ENCODE results near the gene DIRAS1.
"Not testable (repeated sequence)": the region's sequence is repeated elsewhere in the genome, so short reads cannot be mapped to it uniquely, and the experiment has no call there.

DIRAS1 gene

GRCh38 chr19:2676823-2677222, 44.3 kb downstream of the DIRAS1 start:
- DNase-seq (ENCODE audit: low spot score): no peak

DNA sequence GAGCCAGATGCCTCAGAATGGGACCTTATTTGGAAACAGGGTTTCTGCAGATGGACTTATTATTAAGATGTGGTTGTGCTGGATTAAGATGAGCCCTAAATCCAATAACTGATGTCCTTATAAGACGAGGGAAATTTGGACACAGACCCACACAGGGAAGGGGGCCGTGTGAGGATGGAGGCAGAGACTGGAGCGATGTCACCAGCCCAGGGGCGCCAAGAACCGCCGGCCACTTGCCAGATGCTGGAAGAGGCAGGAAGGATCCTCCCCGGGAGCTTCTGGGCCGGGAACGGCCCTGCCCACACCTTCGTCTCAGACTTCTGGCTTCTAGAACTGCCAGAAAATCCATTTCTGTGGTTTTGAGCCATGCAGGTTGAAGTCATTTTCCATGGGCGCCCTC, 45.3 kb downstream of the DIRAS1 start:
- no peak for DNase-seq (ENCODE audit: low spot score)

- no peak for DNase-seq (ENCODE audit: low spot score)
Observed at GRCh38 chr19:2670217-2670616, 51.0 kb downstream of the DIRAS1 start.

GRCh38 chr19:2668175-2668763, 52.9 kb downstream of the DIRAS1 start:
- no peak for DNase-seq (ENCODE audit: low spot score)

GRCh38 chr19:2667349-2667748, 53.8 kb downstream of the DIRAS1 start:
- DNase-seq (ENCODE audit: low spot score): not testable (repeated sequence)

DNA sequence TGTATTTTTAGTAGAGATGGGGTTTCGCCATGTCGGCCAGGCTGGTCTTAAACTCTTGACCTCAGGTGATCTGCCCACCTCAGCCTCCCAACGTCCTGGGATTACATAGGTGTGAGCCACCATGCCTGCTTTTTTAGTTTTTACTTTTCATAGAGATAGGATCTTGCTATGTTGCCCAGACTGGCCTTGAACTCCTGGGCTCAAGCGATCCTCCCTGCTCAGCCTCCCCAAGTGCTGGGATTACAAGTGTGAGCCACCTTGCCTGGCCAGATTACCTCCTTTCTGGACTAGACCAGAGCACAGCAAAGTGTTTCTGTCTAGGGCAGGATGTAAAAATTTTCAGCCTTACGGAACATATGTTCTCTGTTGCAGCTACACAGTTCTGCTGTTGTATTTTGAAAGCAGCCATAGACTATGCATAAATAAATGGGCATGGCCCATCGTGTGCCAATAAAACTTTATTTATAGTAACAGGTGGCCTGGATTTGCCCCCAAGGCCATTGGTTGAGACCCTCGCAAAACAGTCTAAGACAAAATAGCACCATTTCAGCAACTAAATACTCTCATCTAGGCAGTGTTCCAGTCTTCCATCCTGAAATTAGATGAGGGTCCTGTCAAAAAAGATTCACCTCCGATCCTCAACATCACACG, 54.7 kb downstream of the DIRAS1 start:
- DNase-seq (ENCODE audit: low spot score): no peak

- DNase-seq (ENCODE audit: low spot score): no peak
Observed at GRCh38 chr19:2665103-2665502, 56.1 kb downstream of the DIRAS1 start.

Data from globus pallidus (tissue), 1 donor.